GM21390 (cell line): Measurements from ENCODE around the gene NRXN2.
A peak's percentile ranks its signal among the peaks of the same experiment; 100 is the strongest.

ENCODE experiments used
- ATAC-seq: cut with Tn5 transposase; IDR thresholded peaks from one replicate; pipeline ENCODE4 v1.9.1; 2021; ENCODE audit not compliant: unreplicated experiment

NRXN2 gene

DNA sequence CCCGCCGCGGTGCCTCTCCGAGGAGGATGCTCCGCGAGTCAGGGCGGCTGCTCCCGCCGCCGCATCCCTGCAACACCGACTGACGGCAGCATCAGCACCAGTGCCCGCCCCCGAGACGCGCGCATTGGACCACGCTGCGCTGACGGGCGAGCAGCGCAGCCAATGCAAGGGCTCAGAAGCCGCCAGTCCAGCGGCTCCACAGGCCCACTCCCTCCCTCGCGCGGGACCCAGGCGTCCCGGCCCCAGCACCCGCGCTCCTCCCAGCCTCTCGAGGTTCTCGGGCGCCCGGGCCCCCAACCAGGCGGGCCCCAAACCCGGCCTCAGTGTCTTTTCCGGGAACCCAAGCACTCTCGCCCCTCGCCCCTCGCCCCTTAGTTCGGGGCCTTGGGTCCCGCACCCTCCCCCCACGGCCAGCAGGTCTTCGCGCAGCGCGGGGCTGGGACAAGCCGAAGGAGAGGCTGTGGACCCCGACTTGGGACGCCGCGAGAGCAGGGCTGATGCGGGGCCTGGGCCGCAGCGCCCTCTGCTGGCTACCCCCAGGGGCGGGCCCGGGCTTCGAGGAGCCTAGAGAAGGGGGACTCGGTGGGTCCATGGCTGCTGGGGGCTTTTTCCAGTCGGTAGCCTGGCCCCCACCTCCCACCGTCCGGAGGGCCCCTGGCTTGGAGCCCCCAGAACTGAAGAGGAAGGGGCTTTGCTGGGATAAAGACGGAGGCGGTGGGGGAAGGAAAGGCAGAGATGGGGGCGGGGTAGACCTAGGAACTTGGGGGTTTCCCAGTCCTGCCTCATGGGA lies at the start of gene NRXN2:
Gene NRXN2, minus strand, starts transcription at position 81 of the 790 bp plus-strand sequence. CDS start 9,498 bp downstream, outside the sequence.
- ATAC-seq: peak; percentile 78

- no peak for ATAC-seq
Measured at GRCh38 chr11:64772303-64773018, 49.5 kb upstream of the NRXN2 start.

DNA sequence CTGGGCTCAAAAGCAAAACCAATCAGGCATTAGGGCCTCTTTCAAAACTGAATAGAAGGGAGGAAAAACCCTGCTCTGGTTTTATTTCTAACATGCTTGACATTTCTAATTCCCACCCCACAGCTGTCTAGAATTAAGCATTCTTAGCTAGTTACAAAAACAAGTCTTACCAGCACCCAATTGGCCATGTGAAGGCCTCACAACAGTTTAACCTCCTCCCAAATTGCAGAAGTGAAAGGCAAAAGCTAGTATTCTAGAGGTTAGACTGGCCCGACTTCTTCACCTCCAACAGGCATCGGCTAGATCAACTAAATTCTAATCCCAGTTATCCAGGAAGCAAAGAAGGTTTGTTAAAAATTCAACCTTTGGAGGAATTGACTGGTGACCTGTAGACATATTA lies 48.9 kb upstream of the NRXN2 start:
- ATAC-seq: no peak

DNA sequence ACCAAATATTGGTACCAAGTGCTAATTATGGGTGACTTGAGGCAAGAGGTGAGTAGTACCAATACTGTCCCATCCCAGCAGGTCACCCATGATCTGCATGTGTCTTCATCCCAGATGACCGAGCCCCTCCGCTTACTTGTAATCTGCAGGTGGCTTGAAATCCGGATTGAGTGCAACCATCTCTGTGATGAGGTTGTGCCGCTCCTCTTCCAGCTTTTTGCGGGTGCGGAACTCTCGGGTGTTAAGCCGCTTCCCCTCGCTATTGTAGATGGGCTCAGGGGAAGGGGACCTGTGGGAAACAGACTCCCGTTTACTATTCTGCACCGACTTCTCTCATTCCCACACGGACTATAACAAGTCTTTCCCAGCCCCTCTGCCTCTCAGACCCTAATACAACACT lies 47.1 kb upstream of the NRXN2 start:
- ATAC-seq: no peak

DNA sequence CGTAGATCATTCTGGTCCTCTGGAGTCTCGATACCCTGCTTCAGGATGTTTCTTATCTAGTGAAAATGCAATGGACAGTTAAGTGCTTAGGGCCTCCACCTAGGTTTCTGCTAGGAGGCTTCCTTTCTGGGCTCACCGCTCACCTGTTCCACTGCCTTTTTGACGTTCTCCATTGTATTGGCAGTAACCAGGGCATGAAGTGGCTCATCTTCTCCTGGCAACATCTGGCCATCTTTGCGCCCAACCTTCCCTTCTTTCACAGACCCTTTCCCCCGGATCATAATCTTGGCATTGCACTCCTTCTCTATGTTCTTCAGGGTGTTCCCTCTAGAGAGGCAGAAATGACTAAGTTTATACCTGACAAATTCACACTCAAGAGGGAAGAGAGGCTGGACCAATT lies 46.3 kb upstream of the NRXN2 start:
- ATAC-seq: no peak

- no peak for ATAC-seq
Measured at GRCh38 chr11:64768300-64768694, 45.3 kb upstream of the NRXN2 start.

DNA sequence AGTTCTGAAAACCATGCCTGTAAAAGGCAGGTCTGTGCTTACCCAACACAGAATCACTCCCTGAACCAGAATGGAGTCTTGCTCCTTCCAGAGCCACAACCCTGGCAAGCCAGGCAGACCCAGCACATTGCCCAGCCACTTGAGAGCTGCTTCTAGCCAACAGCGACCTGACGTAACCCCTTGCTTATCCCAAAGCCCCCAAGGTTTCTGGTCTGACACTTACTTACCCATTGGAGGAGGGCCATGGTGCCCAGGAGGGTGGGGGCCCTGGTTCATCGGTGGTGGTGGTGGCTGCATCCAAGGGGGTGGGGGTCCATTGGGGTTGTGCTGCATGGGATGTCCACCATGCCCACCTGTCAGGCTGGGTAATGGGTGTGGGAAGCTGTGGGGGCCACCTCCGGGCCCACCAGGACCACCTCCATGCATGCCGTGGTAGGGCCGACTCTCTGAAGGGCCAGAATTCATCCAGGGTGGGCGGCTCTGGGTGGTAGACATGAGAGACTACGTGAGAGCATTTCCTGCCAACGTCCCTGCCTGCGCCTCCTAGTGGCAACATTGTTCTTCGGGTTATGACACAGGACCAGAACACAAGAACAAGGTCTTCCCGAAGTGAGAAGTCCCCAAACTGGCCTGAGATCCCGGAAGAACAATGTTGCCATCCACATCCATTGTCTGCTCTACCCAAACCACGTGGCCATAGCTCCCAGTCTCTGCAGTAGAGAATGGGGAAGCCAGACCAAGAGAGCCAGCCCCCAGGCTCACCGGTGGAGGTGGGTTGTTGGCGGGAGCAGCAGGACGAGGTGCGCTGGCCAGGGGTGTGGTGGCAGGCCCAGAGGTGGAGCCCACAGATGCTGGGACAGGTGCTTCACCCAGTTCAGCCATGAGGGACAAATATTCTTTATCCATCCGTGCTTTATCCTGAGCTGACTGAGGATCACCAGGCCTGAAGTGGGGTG lies 44.6 kb upstream of the NRXN2 start:
- ATAC-seq: no peak

DNA sequence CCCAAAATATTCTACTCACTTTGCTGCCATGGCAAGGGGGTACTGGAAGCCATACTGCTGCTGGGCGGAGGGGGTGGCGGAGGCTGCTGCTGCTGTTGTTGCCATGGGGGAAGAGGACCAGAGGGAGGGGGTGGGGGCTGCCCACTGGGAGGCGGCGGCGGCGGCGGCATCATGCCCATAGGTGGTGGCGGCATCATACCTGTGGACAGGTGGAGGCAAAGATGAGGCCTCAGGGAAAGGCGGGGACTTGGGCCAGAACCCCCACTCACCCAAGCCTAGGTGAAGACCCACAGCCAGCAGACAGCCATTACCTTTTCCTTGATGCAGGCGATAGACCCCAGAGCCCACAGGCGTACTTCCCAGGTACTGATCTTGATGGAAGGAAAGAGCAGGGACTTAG lies 43.9 kb upstream of the NRXN2 start:
- ATAC-seq: no peak

GRCh38 chr11:64765851-64766665 lies 43.1 kb upstream of the NRXN2 start:
- no peak for ATAC-seq

DNA sequence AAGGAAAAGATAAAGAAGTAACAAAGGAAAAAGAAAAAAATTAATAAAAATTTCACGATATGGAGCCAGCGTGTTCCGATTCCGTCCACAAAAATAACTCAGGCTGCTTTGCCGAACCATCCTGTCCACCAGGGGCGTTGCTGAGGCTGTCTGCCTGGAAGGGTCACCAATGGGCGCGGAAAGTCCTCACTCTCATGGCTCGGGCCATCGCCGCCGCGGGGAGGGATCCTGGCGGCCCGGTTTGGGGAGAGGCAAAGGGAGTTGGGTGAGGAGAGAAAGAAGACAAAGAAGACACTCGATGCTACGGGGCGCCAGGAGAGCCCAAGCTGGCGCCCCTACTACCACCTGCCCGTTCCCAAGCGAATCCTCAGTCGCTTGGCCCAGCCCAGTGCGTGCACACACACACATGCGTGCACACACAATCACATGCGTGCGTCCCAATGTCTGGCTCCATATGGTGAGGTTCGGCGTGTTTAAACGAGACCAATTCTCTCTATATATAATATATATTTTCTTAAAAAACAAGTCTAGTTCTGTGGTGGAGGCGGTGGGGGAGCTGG lies 42.4 kb upstream of the NRXN2 start:
- ATAC-seq: no peak

DNA sequence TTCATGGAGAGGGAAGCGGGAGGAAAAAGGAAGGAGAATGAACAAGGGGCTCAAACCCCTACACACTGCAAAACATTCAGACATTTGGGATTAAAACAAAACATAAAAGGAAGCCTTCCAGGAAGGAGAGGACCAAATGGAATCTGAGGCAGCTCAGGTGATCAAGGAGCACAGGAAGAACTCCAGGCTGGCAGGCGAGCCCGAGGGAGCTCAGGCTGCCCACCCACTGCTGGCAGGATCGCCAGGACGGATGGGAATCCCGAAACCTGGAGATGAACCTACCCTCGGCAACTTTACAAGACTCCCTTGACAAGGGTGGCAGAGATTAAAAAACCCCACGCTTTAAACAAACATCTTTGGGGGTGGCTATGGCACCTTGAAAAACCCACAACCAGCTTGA lies 41.8 kb upstream of the NRXN2 start:
- ATAC-seq: no peak

DNA sequence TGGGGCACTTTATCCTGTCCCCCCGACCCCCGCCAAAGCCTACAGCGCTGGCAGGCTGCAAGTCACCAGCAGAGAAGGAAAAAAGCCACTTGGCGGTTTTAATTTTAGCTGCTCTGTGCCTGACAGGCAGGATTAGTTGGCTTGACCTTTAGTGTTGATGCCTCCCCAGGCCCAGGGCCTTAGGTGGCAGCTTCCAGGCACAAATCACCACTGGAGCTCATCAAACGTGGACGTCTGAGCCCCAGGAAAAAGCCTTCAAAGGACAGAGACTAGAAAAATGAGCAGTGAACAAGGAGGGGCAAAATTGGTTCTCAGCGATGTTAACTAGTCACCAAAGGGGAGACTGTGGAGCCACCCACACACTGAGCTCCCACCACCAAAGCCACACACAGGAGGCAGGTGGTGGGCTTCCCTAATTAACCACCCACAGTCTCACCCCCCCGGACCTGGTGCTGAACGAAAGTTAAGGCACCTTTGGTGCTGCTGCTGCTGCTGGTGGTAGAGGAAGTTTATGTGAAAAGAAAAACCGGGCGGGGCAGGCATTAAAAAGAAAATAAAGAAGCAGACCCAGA lies 41.1 kb upstream of the NRXN2 start:
- ATAC-seq: no peak

- ATAC-seq: no peak
Measured at GRCh38 chr11:64763526-64764039, 40.6 kb upstream of the NRXN2 start.

GRCh38 chr11:64762674-64763525 lies 39.9 kb upstream of the NRXN2 start:
- ATAC-seq: no peak

DNA sequence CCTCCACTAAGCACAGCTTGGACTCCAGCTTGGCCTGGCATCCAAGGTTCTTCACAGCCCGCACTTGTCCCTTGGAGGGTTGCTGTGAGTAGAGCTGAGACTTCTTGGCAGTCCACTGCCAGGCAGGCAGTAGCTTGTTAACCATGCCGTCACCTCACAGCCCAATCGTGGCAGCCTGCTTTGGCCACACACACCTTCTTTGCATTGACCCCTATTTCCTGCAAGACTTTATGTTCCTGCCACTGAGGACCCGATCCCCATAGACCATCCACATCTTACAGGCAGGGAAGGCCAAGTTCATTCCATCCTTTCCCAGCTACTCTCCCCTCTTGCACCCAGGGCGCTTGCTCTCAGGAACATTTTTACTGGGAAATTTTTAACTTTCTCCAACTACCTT lies 39.3 kb upstream of the NRXN2 start:
- ATAC-seq: no peak

DNA sequence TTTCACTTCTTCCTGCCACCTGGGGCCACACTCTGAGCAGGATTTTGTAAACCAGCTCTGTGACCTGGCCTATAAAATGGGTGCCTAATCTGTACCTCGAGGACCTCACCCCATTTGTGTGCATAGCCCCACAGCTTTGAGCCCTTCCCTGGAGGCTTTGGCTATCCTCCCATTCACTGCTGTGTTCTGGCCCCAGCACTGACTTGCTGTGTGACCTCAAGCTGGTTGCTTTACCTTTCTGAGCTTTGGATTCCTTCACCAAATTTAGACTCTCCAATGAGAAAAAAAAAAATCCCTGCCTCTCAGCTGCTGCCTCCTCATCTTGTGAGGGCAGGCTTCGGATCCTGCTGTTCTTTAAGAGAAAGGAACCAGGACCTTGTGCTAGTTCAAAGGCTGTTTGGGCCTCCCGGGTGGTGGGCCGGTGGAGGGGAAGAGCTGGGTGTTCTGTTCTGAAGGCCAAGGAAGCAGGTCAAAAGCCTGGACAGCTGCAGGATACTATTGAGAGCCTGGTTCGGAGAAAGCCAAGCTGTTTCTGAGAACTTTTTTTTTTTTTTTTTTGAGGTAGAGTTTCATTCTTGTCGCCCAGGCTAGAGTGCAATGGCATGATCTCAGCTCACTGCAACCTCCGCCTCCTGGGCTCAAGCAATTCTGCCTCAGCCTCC lies 37.9 kb upstream of the NRXN2 start:
- no peak for ATAC-seq

DNA sequence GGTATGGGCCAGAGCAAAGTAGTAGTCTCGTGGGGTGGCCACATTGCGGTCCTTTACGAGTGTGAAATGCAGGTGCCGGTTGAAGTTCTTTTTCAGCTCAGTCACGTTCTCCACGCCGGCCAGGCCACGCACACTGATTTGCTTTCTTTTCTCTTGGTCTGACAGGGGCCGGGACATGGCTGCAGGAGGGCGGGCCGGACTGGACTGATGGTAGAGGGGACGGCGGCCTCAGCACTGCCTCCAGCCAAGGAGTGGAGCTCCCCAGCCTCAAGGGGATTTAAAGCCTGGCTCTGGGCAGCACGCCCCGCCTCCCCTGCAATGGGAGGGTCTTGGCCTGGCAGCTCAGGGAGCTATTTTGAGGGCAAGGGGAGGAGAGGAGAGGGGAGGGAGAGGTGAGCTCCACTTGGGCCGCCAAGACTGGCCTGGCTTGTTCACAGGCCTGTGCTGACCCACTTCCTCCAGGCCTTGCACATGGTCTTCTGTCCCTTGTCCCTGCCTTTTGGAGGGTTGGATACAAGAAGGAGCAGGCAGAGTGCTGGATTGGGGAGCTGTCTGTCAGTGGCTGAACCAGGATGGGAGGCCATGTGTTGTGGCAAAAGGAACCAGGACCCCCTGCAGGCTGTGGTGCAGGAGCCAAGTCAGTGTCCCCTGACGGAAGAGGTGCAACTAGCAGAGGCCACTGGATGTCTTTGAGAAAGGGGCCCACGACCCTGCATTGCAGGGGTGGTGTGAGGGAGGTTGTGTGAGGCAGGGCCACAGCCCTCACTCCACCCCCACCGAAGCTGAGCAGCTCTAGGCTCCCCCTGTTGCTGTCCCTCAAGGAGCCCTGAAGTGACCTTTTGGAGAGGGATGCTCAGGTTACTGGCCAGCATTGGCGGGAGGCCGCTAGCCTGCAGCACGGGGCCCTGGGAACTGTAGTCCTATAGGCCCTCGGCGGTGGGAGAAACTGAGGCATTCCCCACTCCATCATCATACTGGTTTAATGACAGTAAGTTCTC lies 37.0 kb upstream of the NRXN2 start, which contains the start of gene PYGM:
Gene PYGM, minus strand, starts transcription at position 253 of the 998 bp plus-strand sequence. Its CDS starts 76 bp downstream, at position 177.
- no peak for ATAC-seq
